Measurements from ENCODE around the gene GADD45A.

GRCh38 chr1:67689267-67690017 lies 4.4 kb downstream of the GADD45A start:
- TF ChIP-seq CSRNP3 (CRISPR knock-in tag; IDR thresholded peaks at IDR 0.05) (0 out of 2 replicates have a peak, but pooled peaks have one; percentile 14), OSR1 (CRISPR knock-in tag; IDR thresholded peaks at IDR 0.05) (no peak), ZNF565 (CRISPR knock-in tag; conservative IDR thresholded peaks at IDR 0.05; ENCODE audit: low read depth) (no peak), ESRRG (CRISPR knock-in tag; IDR thresholded peaks at IDR 0.05) (no peak; the same call in 1 of the 2 replicates), ZFP3 (CRISPR knock-in tag; IDR thresholded peaks at IDR 0.05) (no peak), GLIS3 (CRISPR knock-in tag; IDR thresholded peaks at IDR 0.05) (peak; percentile 9; the same call in 1 of the 2 replicates), ISL1 (CRISPR knock-in tag; IDR thresholded peaks at IDR 0.05) (no peak), BACH2 (CRISPR knock-in tag; IDR thresholded peaks at IDR 0.05; ENCODE audit: borderline replicate concordance) (no peak), ZFP30 (CRISPR knock-in tag; IDR thresholded peaks at IDR 0.05) (no peak), ZC3H10 (CRISPR knock-in tag; IDR thresholded peaks at IDR 0.05) (no peak), ARNTL (CRISPR knock-in tag; IDR thresholded peaks at IDR 0.05; ENCODE audit: borderline replicate concordance, low read depth) (no peak)
